Astrocyte (in vitro differentiated cells and primary cell): ENCODE results near the gene CDK11A. TPM values are rescaled to one million over a fixed set of nuclear protein-coding genes. Genes with fewer than 3 reads are reported as not detected.

Experiments
- DNase-seq: peaks from one replicate; pipeline ENCODE4 v3.0.0-alpha.2; 2010; ENCODE audit warnings: low read depth
- FAIRE-seq: peaks from 2 replicates; lab custom pipeline; 2011; peaks lifted over from hg19 to GRCh38; lab: Jason Lieb, UNC
- H2AFZ ChIP-seq: 2 replicates; pipeline ENCODE4 v1.6.0; 2012; ENCODE audit warnings: low read depth, low read length, inconsistent platforms
- H3K27ac ChIP-seq: 2 replicates; pipeline ENCODE4 v1.5.1; 2011; ENCODE audit warnings: low read depth, low read length, inconsistent platforms
- H3K27me3 ChIP-seq: 2 replicates; pipeline ENCODE4 v1.6.0; 2011; ENCODE audit warnings: low read length, inconsistent platforms; ENCODE audit not compliant: insufficient read depth
- H3K36me3 ChIP-seq: 2 replicates; pipeline ENCODE4 v1.5.1; 2011; ENCODE audit warnings: low read length, inconsistent platforms; ENCODE audit not compliant: insufficient read depth
- H3K4me1 ChIP-seq: 2 replicates; pipeline ENCODE4 v1.5.1; 2011; ENCODE audit warnings: low read length, inconsistent platforms; ENCODE audit not compliant: insufficient read depth
- H3K4me2 ChIP-seq: 2 replicates; pipeline ENCODE4 v1.6.0; 2012; ENCODE audit warnings: low read length, inconsistent platforms
- H3K4me3 ChIP-seq: 2 replicates; pipeline ENCODE4 v1.5.1; 2011; ENCODE audit warnings: low read depth, mild to moderate bottlenecking, low read length, inconsistent platforms; ENCODE audit not compliant: insufficient read depth
- H3K79me2 ChIP-seq: 2 replicates; pipeline ENCODE4 v1.6.0; 2012; ENCODE audit warnings: mild to moderate bottlenecking, low read length, inconsistent platforms; ENCODE audit not compliant: insufficient read depth
- H3K9ac ChIP-seq: 2 replicates; pipeline ENCODE4 v1.6.0; 2012; ENCODE audit warnings: mild to moderate bottlenecking, low read length, inconsistent platforms
- H3K9me3 ChIP-seq: 2 replicates; pipeline ENCODE4 v1.5.1; 2012; ENCODE audit warnings: low read depth, mild to moderate bottlenecking, low read length, inconsistent platforms; ENCODE audit not compliant: insufficient read depth
- H4K20me1 ChIP-seq: 2 replicates; pipeline ENCODE4 v1.6.0; 2012; ENCODE audit warnings: low read length, inconsistent platforms; ENCODE audit not compliant: insufficient read depth
- H3K27ac Mint-ChIP-seq: one replicate; pipeline ENCODE4 v1.8.0; 2021; ENCODE audit warnings: mild to moderate bottlenecking, mixed read lengths; ENCODE audit not compliant: unreplicated experiment
- H3K27me3 Mint-ChIP-seq: one replicate; pipeline ENCODE4 v1.8.0; 2021; ENCODE audit warnings: low read depth, mixed read lengths; ENCODE audit not compliant: unreplicated experiment
- H3K36me3 Mint-ChIP-seq: one replicate; pipeline ENCODE4 v1.8.0; 2021; ENCODE audit warnings: low read depth, mixed read lengths; ENCODE audit not compliant: unreplicated experiment
- H3K4me1 Mint-ChIP-seq: one replicate; pipeline ENCODE4 v1.8.0; 2021; ENCODE audit warnings: low read depth, mixed read lengths; ENCODE audit not compliant: unreplicated experiment
- H3K4me3 Mint-ChIP-seq: one replicate; pipeline ENCODE4 v1.8.0; 2021; ENCODE audit warnings: mild to moderate bottlenecking, moderate library complexity, mixed read lengths; ENCODE audit not compliant: unreplicated experiment
- H3K9me3 Mint-ChIP-seq: one replicate; pipeline ENCODE4 v1.8.0; 2021; ENCODE audit warnings: mild to moderate bottlenecking, mixed read lengths; ENCODE audit not compliant: unreplicated experiment
- CTCF ChIP-seq: IDR thresholded peaks from 2 replicates; pipeline ENCODE4 v1.5.1; 2011; ENCODE audit warnings: low read depth, mild to moderate bottlenecking, inconsistent platforms, low read length, moderate library complexity; ENCODE audit not compliant: insufficient read depth
- EZH2 ChIP-seq: IDR thresholded peaks from 2 replicates; pipeline ENCODE4 v1.6.1; 2012; ENCODE audit warnings: mild to moderate bottlenecking, low read length, inconsistent platforms; ENCODE audit not compliant: insufficient read depth
- total RNA-seq: library from RNA; stranded (reverse); gene quantifications from 2 replicates; pipeline ENCODE4 v1.2.1, GENCODE V29; 2021

The CDK11A gene
- total RNA-seq, 1 donor from 2014 or later, result 30.3 TPM

DNA sequence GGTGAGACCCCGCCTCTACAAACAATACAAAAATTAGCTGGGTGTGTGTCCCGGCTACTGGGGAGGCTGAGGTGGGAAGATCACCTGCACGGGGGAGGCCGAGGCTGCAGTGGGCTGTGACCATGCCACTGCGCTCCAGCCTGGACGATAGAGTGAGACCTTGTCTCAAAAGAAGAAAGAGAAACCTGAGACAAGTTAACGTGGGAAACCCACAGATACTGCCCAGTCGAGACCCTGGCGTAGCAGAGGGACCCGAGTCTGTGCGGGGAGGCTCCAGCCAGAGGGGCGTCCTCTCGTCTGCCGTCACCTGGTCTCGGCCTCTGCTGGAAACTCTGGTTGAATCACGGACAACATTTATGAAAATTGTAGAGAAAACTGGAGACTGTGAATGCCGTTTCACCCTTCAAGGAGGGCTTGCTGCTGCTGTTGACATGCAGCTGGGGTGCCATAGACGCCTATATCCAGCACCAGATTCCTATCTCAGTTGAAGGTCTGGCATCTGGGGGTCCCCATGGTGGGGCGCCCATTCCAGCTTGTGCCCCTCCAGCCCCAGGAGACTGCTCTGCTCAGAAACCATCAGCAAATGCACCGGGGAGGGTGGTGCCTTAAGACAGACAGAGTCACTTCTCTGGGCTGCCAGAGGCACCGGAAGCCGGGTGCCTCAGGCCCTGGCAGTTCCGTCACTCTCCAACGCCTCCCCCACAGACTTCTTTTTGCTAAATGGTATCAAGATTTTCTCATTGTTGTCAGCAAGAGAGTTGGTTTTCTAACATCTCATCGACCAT, 51.8 kb downstream of the CDK11A start:
- no peaks in the 10 kb centered on the region for H3K4me1 Mint-ChIP-seq
- Histone ChIP-seq H3K27me3 (no peaks in the 10 kb centered on the region), H4K20me1 (no peaks in the 10 kb centered on the region), H3K9me3 (no peaks in the 10 kb centered on the region), H3K36me3 (peaks cover 7% of the 10 kb centered on the region), H2AFZ (no peak overlapping the region), H3K4me1 (no peaks in the 10 kb centered on the region), H3K4me2 (no peak overlapping the region), H3K9ac (no peak overlapping the region), H3K27ac (no peak overlapping the region), H3K79me2 (no peaks in the 10 kb centered on the region), H3K4me3 (no peak overlapping the region)
- H3K27me3 Mint-ChIP-seq, result no peaks in the 10 kb centered on the region
- H3K4me3 Mint-ChIP-seq, result no peak overlapping the region
- H3K27ac Mint-ChIP-seq, result no peak overlapping the region
- H3K36me3 Mint-ChIP-seq, result peaks cover 5% of the 10 kb centered on the region
- FAIRE-seq (no peak), DNase-seq (no peak)
- TF ChIP-seq CTCF, result no peak
- TF ChIP-seq EZH2, result no peak
- no peaks in the 10 kb centered on the region for H3K9me3 Mint-ChIP-seq

GRCh38 chr1:1671365-1672119, 52.6 kb downstream of the CDK11A start:
- Histone ChIP-seq H3K4me1 (no peaks in the 10 kb centered on the region), H3K27me3 (no peaks in the 10 kb centered on the region), H4K20me1 (no peaks in the 10 kb centered on the region), H3K79me2 (no peaks in the 10 kb centered on the region), H2AFZ (no peak overlapping the region), H3K27ac (no peak overlapping the region), H3K9me3 (no peaks in the 10 kb centered on the region), H3K4me2 (no peak overlapping the region), H3K36me3 (peaks cover 7% of the 10 kb centered on the region), H3K9ac (no peak overlapping the region), H3K4me3 (no peak overlapping the region)
- H3K36me3 Mint-ChIP-seq, result peaks cover 5% of the 10 kb centered on the region
- no peaks in the 10 kb centered on the region for H3K27me3 Mint-ChIP-seq
- DNase-seq, result no peak
- no peak overlapping the region for H3K27ac Mint-ChIP-seq
- no peaks in the 10 kb centered on the region for H3K4me1 Mint-ChIP-seq
- H3K4me3 Mint-ChIP-seq, result no peak overlapping the region
- TF ChIP-seq CTCF (no peak), EZH2 (no peak)
- no peak for FAIRE-seq
- H3K9me3 Mint-ChIP-seq, result no peaks in the 10 kb centered on the region
